KOPT-K1 (cell line): Measurements from ENCODE around the gene CREBL2.

Source experiments
- H3K27ac ChIP-seq: fragments of 200-600 bp; sonication (generic); 2 replicates; pipeline ENCODE4 v1.5.1; 2016; ENCODE audit warnings: antibody characterized with exemption, mild to moderate bottlenecking, low read depth, low read length; ENCODE audit not compliant: poor library complexity, severe bottlenecking
- H3K36me3 ChIP-seq: fragments of 200-600 bp; sonication (generic); 2 replicates; pipeline ENCODE4 v1.5.1; 2017; ENCODE audit warnings: antibody characterized with exemption, mild to moderate bottlenecking, low read length, moderate library complexity; ENCODE audit not compliant: insufficient read depth
- H3K9me3 ChIP-seq: fragments of 200-600 bp; sonication (generic); 2 replicates; pipeline ENCODE4 v1.5.1; 2017; ENCODE audit warnings: antibody characterized with exemption, low read length, mild to moderate bottlenecking; ENCODE audit not compliant: insufficient read depth, poor library complexity, severe bottlenecking

The CREBL2 gene

GRCh38 chr12:12665194-12665593, 53.5 kb downstream of the CREBL2 start:
- Histone ChIP-seq H3K27ac (no peak overlapping the region), H3K9me3 (no peaks in the 10 kb centered on the region)

GRCh38 chr12:12668005-12668404, 56.3 kb downstream of the CREBL2 start:
- Histone ChIP-seq H3K27ac (no peak overlapping the region), H3K9me3 (no peaks in the 10 kb centered on the region)

More at GRCh38 chr12:12665194-12665593, 53.5 kb downstream of the CREBL2 start:
- no peaks in the 10 kb centered on the region; the same call in 1 of the 2 replicates for H3K36me3 ChIP-seq

GRCh38 chr12:12669020-12669419, 57.3 kb downstream of the CREBL2 start:
- Histone ChIP-seq H3K36me3 (no peaks in the 10 kb centered on the region), H3K9me3 (no peaks in the 10 kb centered on the region)

More at GRCh38 chr12:12668005-12668404, 56.3 kb downstream of the CREBL2 start:
- no peaks in the 10 kb centered on the region for H3K36me3 ChIP-seq

GRCh38 chr12:12671850-12672660, 60.4 kb downstream of the CREBL2 start:
- no peaks in the 10 kb centered on the region for H3K36me3 ChIP-seq
- H3K9me3 ChIP-seq: no peaks in the 10 kb centered on the region
- H3K27ac ChIP-seq: no peak overlapping the region

More at GRCh38 chr12:12669020-12669419, 57.3 kb downstream of the CREBL2 start:
- no peak overlapping the region for H3K27ac ChIP-seq

GRCh38 chr12:12673296-12673695, 61.6 kb downstream of the CREBL2 start:
- Histone ChIP-seq H3K36me3 (no peaks in the 10 kb centered on the region), H3K9me3 (no peaks in the 10 kb centered on the region), H3K27ac (no peak overlapping the region)

GRCh38 chr12:12676605-12677004, 64.9 kb downstream of the CREBL2 start:
- H3K36me3 ChIP-seq: no peaks in the 10 kb centered on the region
- no peaks in the 10 kb centered on the region for H3K9me3 ChIP-seq
- H3K27ac ChIP-seq: no peak overlapping the region

GRCh38 chr12:12681061-12681765, 69.5 kb downstream of the CREBL2 start:
- no peak overlapping the region for H3K27ac ChIP-seq
- no peaks in the 10 kb centered on the region for H3K9me3 ChIP-seq
- H3K36me3 ChIP-seq: no peaks in the 10 kb centered on the region

- Histone ChIP-seq H3K36me3 (no peaks in the 10 kb centered on the region), H3K9me3 (no peaks in the 10 kb centered on the region), H3K27ac (no peak overlapping the region)
Measured at GRCh38 chr12:12682284-12682683, 70.6 kb downstream of the CREBL2 start.

- H3K9me3 ChIP-seq: no peaks in the 10 kb centered on the region
- no peak overlapping the region for H3K27ac ChIP-seq
- H3K36me3 ChIP-seq: no peaks in the 10 kb centered on the region
Measured at GRCh38 chr12:12683136-12683697, 71.5 kb downstream of the CREBL2 start.

- H3K27ac ChIP-seq: no peak overlapping the region
- no peaks in the 10 kb centered on the region; the same call in 1 of the 2 replicates for H3K36me3 ChIP-seq
- H3K9me3 ChIP-seq: no peaks in the 10 kb centered on the region
Measured at GRCh38 chr12:12683725-12684124, 72.0 kb downstream of the CREBL2 start.

GRCh38 chr12:12684375-12685106, 72.9 kb downstream of the CREBL2 start:
- Histone ChIP-seq H3K36me3 (no peaks in the 10 kb centered on the region; the same call in 1 of the 2 replicates), H3K9me3 (no peaks in the 10 kb centered on the region), H3K27ac (no peak overlapping the region)

- no peak overlapping the region for H3K27ac ChIP-seq
- H3K9me3 ChIP-seq: no peaks in the 10 kb centered on the region
- no peaks in the 10 kb centered on the region; the same call in 1 of the 2 replicates for H3K36me3 ChIP-seq
Measured at GRCh38 chr12:12685305-12685704, 73.6 kb downstream of the CREBL2 start.

- Histone ChIP-seq H3K27ac (no peak overlapping the region), H3K9me3 (no peaks in the 10 kb centered on the region), H3K36me3 (no peaks in the 10 kb centered on the region; the same call in 1 of the 2 replicates)
Measured at GRCh38 chr12:12686472-12686871, 74.8 kb downstream of the CREBL2 start.

- Histone ChIP-seq H3K27ac (no peak overlapping the region), H3K36me3 (no peaks in the 10 kb centered on the region; the same call in 1 of the 2 replicates), H3K9me3 (no peaks in the 10 kb centered on the region)
Measured at GRCh38 chr12:12686925-12687324, 75.2 kb downstream of the CREBL2 start.
